NCI-H2196 treated with DMSO at 0.1 percent for 48 hours (cell line): ENCODE measurements around the gene NLRC3.

Experiments
- DNase-seq: peaks from one replicate; lab custom pipeline; 2025; ENCODE audit not compliant: unreplicated experiment; lab: John Stamatoyannopoulos, UW

NLRC3 gene

GRCh38 chr16:3580251-3580651 lies 3.0 kb upstream of the NLRC3 start:
- DNase-seq = no peak

GRCh38 chr16:3579776-3580175 lies 2.6 kb upstream of the NLRC3 start:
- no peak for DNase-seq

GRCh38 chr16:3578610-3579551 lies 1.7 kb upstream of the NLRC3 start:
- DNase-seq = no peak

- no peak for DNase-seq
These were observed 918 bp upstream of the NLRC3 start for GRCh38 chr16:3578121-3578520.

GRCh38 chr16:3576211-3576610 lies 992 bp downstream of the NLRC3 start:
- DNase-seq = no peak

GRCh38 chr16:3575491-3575890 lies 1.7 kb downstream of the NLRC3 start:
- no peak for DNase-seq

- DNase-seq = no peak
These were observed 3.0 kb downstream of the NLRC3 start for GRCh38 chr16:3574195-3574594.

GRCh38 chr16:3573146-3573815 lies 3.9 kb downstream of the NLRC3 start:
- no peak for DNase-seq

- no peak for DNase-seq
These were observed 6.7 kb downstream of the NLRC3 start for GRCh38 chr16:3570420-3571062.

GRCh38 chr16:3569851-3570250 lies 7.4 kb downstream of the NLRC3 start:
- no peak for DNase-seq

GRCh38 chr16:3566990-3567389 lies 10.2 kb downstream of the NLRC3 start:
- DNase-seq = no peak

- no peak for DNase-seq
These were observed 12.4 kb downstream of the NLRC3 start for GRCh38 chr16:3564889-3565141.

GRCh38 chr16:3564130-3564888 lies 12.9 kb downstream of the NLRC3 start:
- DNase-seq = no peak

- DNase-seq = no peak
These were observed 14.2 kb downstream of the NLRC3 start for GRCh38 chr16:3562914-3563480.

GRCh38 chr16:3561626-3562025 lies 15.6 kb downstream of the NLRC3 start:
- no peak for DNase-seq

- no peak for DNase-seq
These were observed 22.8 kb downstream of the NLRC3 start for GRCh38 chr16:3554351-3554928.

GRCh38 chr16:3553138-3553923 lies 23.9 kb downstream of the NLRC3 start:
- no peak for DNase-seq

GRCh38 chr16:3550851-3551847 lies 26.1 kb downstream of the NLRC3 start:
- no peak for DNase-seq

- DNase-seq = no peak
These were observed 27.3 kb downstream of the NLRC3 start for GRCh38 chr16:3549906-3550305.
